OCI-LY7 (cell line): ENCODE measurements around the gene LIPC. TPM values are rescaled to one million over a fixed set of nuclear protein-coding genes. Genes with fewer than 3 reads are reported as not detected.

Source experiments
- BruUV-seq: library from RNA; stranded (reverse); fragments of 400-500 nt; replicated peaks from 2 replicates; lab custom pipeline; 2021; lab: Mats Ljungman, UMichigan
- CTCF ChIA-PET: fragments of 300-600 bp; sonication (Branson Sonifier 250); formaldehyde crosslinking; loops from one replicate; lab custom pipeline; 2022; ENCODE audit warnings: antibody characterized with exemption; ENCODE audit not compliant: unreplicated experiment; lab: Charles Lee
- POLR2A ChIA-PET: fragments of 300-600 bp; sonication (Branson Sonifier 250); formaldehyde crosslinking; loops from one replicate; lab custom pipeline; 2022; ENCODE audit warnings: antibody characterized with exemption; lab: Charles Lee
- DNase-seq: peaks from one replicate; pipeline ENCODE4 v3.0.0-alpha.2; 2015; ENCODE audit warnings: low spot score
- H2AFZ ChIP-seq: fragments of 200-600 bp; sonication (generic), shearing (Covaris generic); 2 replicates; pipeline ENCODE4 v1.6.1; 2014; ENCODE audit warnings: mild to moderate bottlenecking, antibody characterized with exemption, low read length, moderate library complexity
- H3K27ac ChIP-seq: fragments of 200-600 bp; sonication (generic); 2 replicates; pipeline ENCODE4 v1.5.1; 2014; ENCODE audit warnings: mixed run types, low read depth, mild to moderate bottlenecking, moderate library complexity, low read length, inconsistent platforms; ENCODE audit not compliant: poor library complexity, severe bottlenecking
- H3K36me3 ChIP-seq: fragments of 200-600 bp; sonication (generic); 2 replicates; pipeline ENCODE4 v1.6.1; 2014; ENCODE audit warnings: mild to moderate bottlenecking, antibody characterized with exemption, low read length, moderate library complexity, mixed read lengths; ENCODE audit not compliant: insufficient read depth
- H3K4me1 ChIP-seq: fragments of 200-600 bp; sonication (generic); 2 replicates; pipeline ENCODE4 v1.5.1; 2014; ENCODE audit warnings: mild to moderate bottlenecking, low read length; ENCODE audit not compliant: insufficient read depth, poor library complexity, severe bottlenecking
- H3K4me2 ChIP-seq: fragments of 200-600 bp; sonication (generic); 2 replicates; pipeline ENCODE4 v1.6.1; 2014; ENCODE audit warnings: mild to moderate bottlenecking, low read length
- H3K4me3 ChIP-seq: fragments of 200-600 bp; sonication (generic); 2 replicates; pipeline ENCODE4 v1.5.1; 2014; ENCODE audit warnings: mild to moderate bottlenecking, low read depth, low read length; ENCODE audit not compliant: poor library complexity, severe bottlenecking
- H3K79me2 ChIP-seq: fragments of 200-600 bp; sonication (generic); 2 replicates; pipeline ENCODE4 v1.6.1; 2016; ENCODE audit warnings: low read depth, mild to moderate bottlenecking, low read length, moderate library complexity, mixed read lengths; ENCODE audit not compliant: insufficient read depth
- H3K9me2 ChIP-seq: fragments of 200-600 bp; sonication (generic); 2 replicates; pipeline ENCODE4 v1.6.1; 2016; ENCODE audit warnings: mild to moderate bottlenecking, low read length, mixed read lengths; ENCODE audit not compliant: insufficient read depth
- H3K9me3 ChIP-seq: fragments of 200-600 bp; sonication (generic); 2 replicates; pipeline ENCODE4 v1.6.1; 2014; ENCODE audit warnings: mild to moderate bottlenecking, mixed run types, low read length, mixed read lengths
- H4K20me1 ChIP-seq: fragments of 200-600 bp; sonication (generic); 2 replicates; pipeline ENCODE4 v1.6.1; 2014; ENCODE audit warnings: mild to moderate bottlenecking, antibody characterized with exemption, low read length, moderate library complexity, mixed read lengths; ENCODE audit not compliant: insufficient read depth
- EZH2phosphoT487 ChIP-seq: fragments of 200-600 bp; sonication (generic); IDR thresholded peaks from 2 replicates; pipeline ENCODE4 v1.6.1; 2018; ENCODE audit warnings: low read depth, borderline replicate concordance, mild to moderate bottlenecking, mixed run types, antibody characterized with exemption, low read length, moderate library complexity, mixed read lengths
- intact Hi-C: fragments of 100-400 bp; cut with micrococcal nuclease; formaldehyde crosslinking; loops from one replicate; pipeline ENCODE4 v1.10.0; 2022; ENCODE audit not compliant: unreplicated experiment
- total RNA-seq, 2 experiments: library from RNA; depleted of rRNA in 1 of 2; stranded (reverse); fragments of >200 nt in 1 of 2; shearing (Covaris generic) in 1 of 2; gene quantifications; 2 replicates each; pipeline ENCODE4 v1.2.3, GENCODE V29; 2014 to 2022
- TF ChIP-seq, protein P1 (sequence below): fragments of 200-600 bp; sonication (generic); conservative IDR thresholded peaks from 2 replicates; pipeline ENCODE4 v1.5.1; 2014; ENCODE audit warnings: mild to moderate bottlenecking, antibody characterized with exemption, low read length, moderate library complexity, mixed read lengths

Gene LIPC
- total RNA-seq, 2 experiments from 2014 or later, result 0.50 TPM; not detected in 1

DNA sequence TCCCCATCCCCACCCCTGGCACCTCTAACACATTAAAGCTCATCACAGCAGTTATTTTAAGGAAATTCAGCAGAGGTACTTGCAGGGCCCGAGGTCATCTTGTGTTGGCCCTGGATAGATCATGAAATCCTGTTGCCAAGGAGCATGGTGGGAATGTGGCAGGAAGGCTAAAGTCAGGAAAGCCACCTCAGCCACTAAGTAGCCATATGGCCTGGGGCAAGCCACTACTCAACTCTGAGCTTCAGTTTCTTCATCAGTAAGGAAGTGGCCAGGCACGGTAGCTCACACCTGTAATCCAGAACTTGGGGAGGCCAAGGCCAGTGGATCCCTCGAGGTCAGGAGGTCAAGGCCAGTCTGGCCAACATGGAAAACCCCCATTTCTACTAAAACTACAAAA lies 55.9 kb downstream of the LIPC start:
- Histone ChIP-seq H3K4me1 (no peaks in the 10 kb centered on the region), H3K79me2 (no peaks in the 10 kb centered on the region), H3K9me3 (0 out of 2 replicates have a peak, but pooled peaks cover 6% of the 10 kb centered on the region), H3K9me2 (no peaks in the 10 kb centered on the region), H2AFZ (no peak overlapping the region), H3K4me3 (no peak overlapping the region), H3K36me3 (no peaks in the 10 kb centered on the region), H4K20me1 (no peaks in the 10 kb centered on the region), H3K27ac (no peak overlapping the region), H3K4me2 (no peak overlapping the region)
- no peak for DNase-seq
- intact Hi-C loops, result no loop called here
- TF ChIP-seq EZH2phosphoT487, result no peak
- TF ChIP-seq, protein P1, sequence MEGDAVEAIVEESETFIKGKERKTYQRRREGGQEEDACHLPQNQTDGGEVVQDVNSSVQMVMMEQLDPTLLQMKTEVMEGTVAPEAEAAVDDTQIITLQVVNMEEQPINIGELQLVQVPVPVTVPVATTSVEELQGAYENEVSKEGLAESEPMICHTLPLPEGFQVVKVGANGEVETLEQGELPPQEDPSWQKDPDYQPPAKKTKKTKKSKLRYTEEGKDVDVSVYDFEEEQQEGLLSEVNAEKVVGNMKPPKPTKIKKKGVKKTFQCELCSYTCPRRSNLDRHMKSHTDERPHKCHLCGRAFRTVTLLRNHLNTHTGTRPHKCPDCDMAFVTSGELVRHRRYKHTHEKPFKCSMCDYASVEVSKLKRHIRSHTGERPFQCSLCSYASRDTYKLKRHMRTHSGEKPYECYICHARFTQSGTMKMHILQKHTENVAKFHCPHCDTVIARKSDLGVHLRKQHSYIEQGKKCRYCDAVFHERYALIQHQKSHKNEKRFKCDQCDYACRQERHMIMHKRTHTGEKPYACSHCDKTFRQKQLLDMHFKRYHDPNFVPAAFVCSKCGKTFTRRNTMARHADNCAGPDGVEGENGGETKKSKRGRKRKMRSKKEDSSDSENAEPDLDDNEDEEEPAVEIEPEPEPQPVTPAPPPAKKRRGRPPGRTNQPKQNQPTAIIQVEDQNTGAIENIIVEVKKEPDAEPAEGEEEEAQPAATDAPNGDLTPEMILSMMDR, result no peak
- CTCF ChIA-PET, result no interaction called here
- no TSS peak for BruUV-seq
- POLR2A ChIA-PET, result no interaction called here

DNA sequence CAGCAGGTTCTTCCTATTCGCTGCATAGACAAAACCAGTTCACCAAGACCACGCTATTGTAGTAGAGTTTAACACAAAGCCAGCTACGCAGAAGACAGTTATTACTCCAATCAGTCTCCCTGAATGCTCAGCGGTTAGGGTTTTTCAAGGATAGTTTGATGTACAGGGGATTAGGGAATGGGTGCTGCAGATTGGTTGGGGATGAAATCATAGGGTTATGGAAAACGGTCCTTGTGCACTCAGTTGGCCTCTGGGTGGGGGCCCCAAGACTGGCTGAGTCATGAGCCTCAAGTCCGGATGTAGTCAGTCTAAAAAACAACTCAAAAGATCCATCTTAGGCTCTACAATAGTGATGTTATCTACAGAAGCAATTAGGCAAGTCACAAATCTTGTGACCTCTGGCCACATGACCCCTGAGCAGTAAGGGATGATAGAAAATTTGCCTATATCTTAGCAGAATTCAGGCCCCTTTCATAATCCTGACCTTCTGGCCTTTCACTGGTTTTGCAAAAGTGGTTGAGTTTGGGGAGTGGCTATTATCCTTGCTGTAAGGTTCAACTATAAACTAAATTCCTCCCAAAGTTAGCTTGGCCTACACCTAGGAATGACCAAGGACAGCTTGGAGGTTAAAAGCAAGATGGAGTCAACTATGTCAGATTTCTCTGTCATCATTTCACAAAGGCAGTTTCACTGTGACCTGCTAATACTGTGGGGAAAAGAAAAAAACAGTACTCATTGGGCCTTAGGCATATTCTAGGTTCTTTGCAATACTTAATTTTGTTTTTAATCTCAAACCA lies 57.7 kb downstream of the LIPC start:
- Histone ChIP-seq H3K4me3 (no peak overlapping the region), H3K4me1 (no peaks in the 10 kb centered on the region), H3K27ac (no peak overlapping the region), H3K36me3 (no peaks in the 10 kb centered on the region), H4K20me1 (no peaks in the 10 kb centered on the region), H2AFZ (no peak overlapping the region), H3K4me2 (no peak overlapping the region), H3K79me2 (no peaks in the 10 kb centered on the region), H3K9me3 (0 out of 2 replicates have a peak, but pooled peaks cover 6% of the 10 kb centered on the region), H3K9me2 (no peaks in the 10 kb centered on the region)
- BruUV-seq, result no TSS peak
- TF ChIP-seq, protein P1, result no peak
- no peak for TF ChIP-seq EZH2phosphoT487
- ChIA-PET CTCF (no interaction called here), POLR2A (interaction anchor here (0.6 kb wide), 1 partner anchor 1666 kb away, joined by 3 read pairs; no protein-coding TSS in a partner anchor)
- DNase-seq, result no peak
- intact Hi-C loops, result no loop called here
